GM12878 (cell line): ENCODE measurements around the gene NLGN1. TPM values are rescaled to one million over a fixed set of nuclear protein-coding genes. Genes with fewer than 3 reads are reported as not detected.

Experiments
- ATAC-seq: fragments of 200-7000 bp; cut with Tn5 transposase; 3 replicates; pipeline ENCODE4 v1.9.1; 2020; ENCODE audit warnings: mild to moderate bottlenecking, moderate library complexity
- BruUV-seq: library from RNA; stranded (reverse); fragments of 400-500 nt; replicated peaks from 2 replicates; lab custom pipeline; 2021; lab: Mats Ljungman, UMichigan
- CTCF ChIA-PET: fragments of 300-600 bp; sonication (Branson Sonifier 250); formaldehyde crosslinking; extraction: SDS; loops from one replicate; lab custom pipeline; 2021; ENCODE audit warnings: inconsistent platforms; lab: Yijun Ruan, JAX
- POLR2A ChIA-PET: fragments of 350-600 bp; formaldehyde crosslinking; extraction: SDS; loops from one replicate; lab custom pipeline; 2021; ENCODE audit warnings: inconsistent platforms; lab: Charles Lee
- RAD21 ChIA-PET: fragments of 300-600 bp; sonication (Branson Sonifier 250); formaldehyde crosslinking; loops from one replicate; lab custom pipeline; 2023; ENCODE audit warnings: antibody characterized with exemption; ENCODE audit not compliant: unreplicated experiment; lab: Charles Lee
- SMC1A ChIA-PET: fragments of 300-600 bp; sonication (Branson Sonifier 250); formaldehyde crosslinking; loops from one replicate; lab custom pipeline; 2023; ENCODE audit not compliant: unreplicated experiment, uncharacterized antibody; lab: Charles Lee
- DNase-seq: peaks from one replicate; pipeline ENCODE4 v3.0.0-alpha.2; 2011; ENCODE audit warnings: low read depth, low spot score
- FAIRE-seq: peaks from 3 replicates; lab custom pipeline; 2011; peaks lifted over from hg19 to GRCh38; lab: Jason Lieb, UNC
- H2AFZ ChIP-seq: 2 replicates; pipeline ENCODE4 v1.6.0; 2011; ENCODE audit warnings: low read depth, low read length, control low read depth; ENCODE audit not compliant: control insufficient read depth
- H3K27ac ChIP-seq: 2 replicates; pipeline ENCODE4 v1.5.1; 2011; ENCODE audit warnings: control low read depth; ENCODE audit not compliant: control insufficient read depth, insufficient read depth
- H3K27me3 ChIP-seq, 2 experiments: replicated peaks in 1 of 2; 2 replicates each; pipeline versions ENCODE4 v1.6.0 to v1.6.1; 2011; ENCODE audit warnings: low read length in 1 of 2; ENCODE audit not compliant: control insufficient read depth in 2 of 2, insufficient read depth in 2 of 2
- H3K36me3 ChIP-seq, 2 experiments: 2 replicates each; pipeline ENCODE4 v1.5.1; 2011; ENCODE audit warnings: low read length in 1 of 2; ENCODE audit not compliant: control insufficient read depth in 2 of 2, insufficient read depth in 2 of 2
- H3K4me1 ChIP-seq: 2 replicates; pipeline ENCODE4 v1.6.1; 2011; ENCODE audit warnings: mild to moderate bottlenecking, low read length, moderate library complexity, mixed read lengths; ENCODE audit not compliant: control insufficient read depth, insufficient read depth
- H3K4me2 ChIP-seq: 2 replicates; pipeline ENCODE4 v1.6.0; 2011; ENCODE audit warnings: control low read depth; ENCODE audit not compliant: control insufficient read depth, insufficient read depth
- H3K4me3 ChIP-seq: fragments of 200-600 bp; sonication (generic); 2 replicates; pipeline ENCODE4 v1.5.1; 2016
- H3K79me2 ChIP-seq: 2 replicates; pipeline ENCODE4 v1.6.0; 2011; ENCODE audit warnings: low read length; ENCODE audit not compliant: control insufficient read depth, insufficient read depth
- H3K9ac ChIP-seq: 2 replicates; pipeline ENCODE4 v1.8.0; 2011; ENCODE audit warnings: low read length, control low read depth, mixed read lengths; ENCODE audit not compliant: control insufficient read depth, insufficient read depth
- H3K9me3 ChIP-seq: replicated peaks from 3 replicates; pipeline ENCODE4 v1.5.1; 2011; ENCODE audit warnings: mild to moderate bottlenecking, low read length; ENCODE audit not compliant: control insufficient read depth, insufficient read depth
- H4K20me1 ChIP-seq: 2 replicates; pipeline ENCODE4 v1.6.0; 2011; ENCODE audit not compliant: control insufficient read depth, insufficient read depth
- IKZF2 ChIP-seq, 2 experiments: fragments of 450-650 bp; IDR thresholded peaks; 2 replicates each; pipeline ENCODE4 v1.6.1; 2017; ENCODE audit warnings: mild to moderate bottlenecking in 2 of 2, moderate library complexity in 2 of 2
- RAD21 ChIP-seq: IDR thresholded peaks from 2 replicates; pipeline ENCODE4 v1.6.1; 2011; ENCODE audit warnings: mild to moderate bottlenecking, low read depth, low read length, moderate library complexity; ENCODE audit not compliant: insufficient read depth
- WGBS: methylation state at CpG from one replicate; pipeline ENCODE4 v1.1.6; 2016; ENCODE audit warnings: low lambda C conversion rate; ENCODE audit not compliant: insufficient replicate concordance, insufficient coverage; ENCODE audit errors: missing lambda C conversion rate; 5-methylcytosine and 5-hydroxymethylcytosine counted together
- in situ Hi-C: fragments of 300-500 bp; cut with MboI; formaldehyde crosslinking; loops from 9 replicates; pipeline ENCODE4 v1.14.3; 2018; ENCODE audit warnings: mixed read lengths
- intact Hi-C: fragments of 100-400 bp; cut with micrococcal nuclease; formaldehyde crosslinking; loops from one replicate; pipeline ENCODE4 v1.14.2; 2022; ENCODE audit not compliant: unreplicated experiment
- polyA plus RNA-seq, 11 experiments: library from polyadenylated mRNA; depleted of rRNA in 4 of 11; unstranded in 6 of 11; stranded (reverse) in 5 of 11; fragments of >200 nt; fragmentation: Nextera tagmentation in 4 of 11; fragmentation: Illumina TruSeq in 1 of 11; extraction: Ambion mirVana in 4 of 11; extraction: Trizol in 1 of 11; gene quantifications; 1 replicate in 1 of 11; 2 replicates in 10 of 11; pipeline versions ENCODE4 v1.2.1 to v1.2.3, GENCODE V29; 2011 to 2016; ENCODE audit warnings: inconsistent platforms in 2 of 11, missing spikeins in 2 of 11, low read depth in 1 of 11
- total RNA-seq, 4 experiments: library from RNA; depleted of rRNA in 3 of 4; stranded (reverse); fragments of >200 nt in 3 of 4; fragmentation: Illumina TruSeq in 1 of 4; extraction: Trizol in 1 of 4; gene quantifications; 2 replicates each; pipeline versions ENCODE4 v1.2.1 to v1.2.3, GENCODE V29; 2013 to 2021
- TF ChIP-seq, protein P1 (sequence below): IDR thresholded peaks from 2 replicates; pipeline ENCODE4 v1.6.1; 2012; ENCODE audit warnings: low read depth, low read length, improper control_type of control experiment
- TF ChIP-seq, protein P2 (sequence below), 3 experiments: IDR thresholded peaks in 2 of 3; conservative IDR thresholded peaks in 1 of 3; 2 replicates each; pipeline ENCODE4 v1.5.1; 2011; ENCODE audit warnings: low read depth in 3 of 3, low read length in 3 of 3, mild to moderate bottlenecking in 3 of 3, control low read depth in 2 of 3, moderate library complexity in 2 of 3, inconsistent platforms in 1 of 3, mixed read lengths in 1 of 3; ENCODE audit not compliant: control insufficient read depth in 2 of 3, insufficient read depth in 1 of 3; ENCODE audit errors: extremely low read depth in 1 of 3

The NLGN1 gene
- total and polyA plus RNA-seq, 10 of the 15 experiments (the other 5 are each of a cell fraction or from before 2014, with no cell fraction given): not detected

DNA sequence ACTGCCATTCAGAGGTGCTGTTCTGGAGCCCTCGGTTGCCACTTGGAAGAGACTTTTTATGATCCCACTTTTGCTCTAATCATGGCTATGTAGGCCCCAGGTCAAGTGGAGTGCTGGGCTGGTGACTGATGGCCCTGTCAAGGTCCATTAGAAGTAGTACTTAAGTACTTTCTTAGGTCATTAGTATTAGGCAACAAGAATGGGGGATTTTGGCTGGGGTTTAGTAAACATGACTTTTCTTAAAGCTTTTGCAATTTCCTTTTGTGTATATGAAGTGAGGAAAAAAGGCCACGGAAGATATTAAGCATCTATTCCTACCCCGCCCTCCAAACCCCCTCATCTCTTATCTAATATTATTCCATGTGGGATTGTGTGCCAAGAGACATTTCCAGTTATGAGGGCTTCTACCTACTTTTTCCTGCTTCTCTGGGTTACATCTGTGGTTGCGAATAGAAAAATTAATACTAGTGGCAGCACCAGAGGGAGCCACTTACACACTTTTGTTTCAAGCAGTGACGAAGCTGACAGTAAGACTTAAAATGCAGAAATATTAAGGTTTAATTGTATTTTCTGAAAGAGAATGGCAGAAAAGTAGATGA is 13.9 kb downstream of the NLGN1 start:
- Histone ChIP-seq H3K36me3 (no peaks in the 10 kb centered on the region), H3K4me1 (no peaks in the 10 kb centered on the region), H3K79me2 (no peaks in the 10 kb centered on the region), H3K4me2 (no peak overlapping the region), H3K9ac (no peak overlapping the region), H3K9me3 (no peaks in the 10 kb centered on the region), H4K20me1 (no peaks in the 10 kb centered on the region), H2AFZ (no peak overlapping the region), H3K27ac (no peak overlapping the region), H3K27me3 (no peaks in the 10 kb centered on the region), H3K4me3 (no peak overlapping the region)
- TF ChIP-seq IKZF2 (IDR thresholded peaks at IDR 0.05): no peak
- TF ChIP-seq, protein P1, sequence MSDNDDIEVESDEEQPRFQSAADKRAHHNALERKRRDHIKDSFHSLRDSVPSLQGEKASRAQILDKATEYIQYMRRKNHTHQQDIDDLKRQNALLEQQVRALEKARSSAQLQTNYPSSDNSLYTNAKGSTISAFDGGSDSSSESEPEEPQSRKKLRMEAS: no peak
- TF ChIP-seq, protein P2, sequence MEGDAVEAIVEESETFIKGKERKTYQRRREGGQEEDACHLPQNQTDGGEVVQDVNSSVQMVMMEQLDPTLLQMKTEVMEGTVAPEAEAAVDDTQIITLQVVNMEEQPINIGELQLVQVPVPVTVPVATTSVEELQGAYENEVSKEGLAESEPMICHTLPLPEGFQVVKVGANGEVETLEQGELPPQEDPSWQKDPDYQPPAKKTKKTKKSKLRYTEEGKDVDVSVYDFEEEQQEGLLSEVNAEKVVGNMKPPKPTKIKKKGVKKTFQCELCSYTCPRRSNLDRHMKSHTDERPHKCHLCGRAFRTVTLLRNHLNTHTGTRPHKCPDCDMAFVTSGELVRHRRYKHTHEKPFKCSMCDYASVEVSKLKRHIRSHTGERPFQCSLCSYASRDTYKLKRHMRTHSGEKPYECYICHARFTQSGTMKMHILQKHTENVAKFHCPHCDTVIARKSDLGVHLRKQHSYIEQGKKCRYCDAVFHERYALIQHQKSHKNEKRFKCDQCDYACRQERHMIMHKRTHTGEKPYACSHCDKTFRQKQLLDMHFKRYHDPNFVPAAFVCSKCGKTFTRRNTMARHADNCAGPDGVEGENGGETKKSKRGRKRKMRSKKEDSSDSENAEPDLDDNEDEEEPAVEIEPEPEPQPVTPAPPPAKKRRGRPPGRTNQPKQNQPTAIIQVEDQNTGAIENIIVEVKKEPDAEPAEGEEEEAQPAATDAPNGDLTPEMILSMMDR (IDR thresholded peaks at IDR 0.05 in 2 of 3, conservative IDR thresholded peaks at IDR 0.05 in 1 of 3; ENCODE audit: control insufficient read depth in 2 of 3, extremely low read depth in 1 of 3, insufficient read depth in 1 of 3, low read depth in 3 of 3, low read length in 3 of 3): peak in 2 of 3 experiments; percentile 11 to 39; a peak in 3 of 6 replicates
- peak; percentile 43; the same call in 1 of the 2 replicates for TF ChIP-seq RAD21
- ATAC-seq (no peak), FAIRE-seq (no peak), DNase-seq (no peak)
- no TSS peak for BruUV-seq
- WGBS: 15% methylated on average over 5 of the region's 5 CpGs
- POLR2A ChIA-PET: no interaction called here
- CTCF ChIA-PET: interaction anchor here (1.0 kb wide), 1 partner anchor 142 kb away, joined by 4 read pairs; no protein-coding TSS in a partner anchor
- in situ Hi-C loops: no loop called here
- RAD21 ChIA-PET: no interaction called here
- intact Hi-C loops: loop anchor here (5.0 kb wide), 1 partner anchor 141 kb away; no protein-coding TSS in a partner anchor
- SMC1A ChIA-PET: no interaction called here
